Measurements from ENCODE around the gene IL17RD. TPM values are rescaled to one million over a fixed set of nuclear protein-coding genes. Genes with fewer than 3 reads are reported as not detected.
"Not testable (repeated sequence)": the region's sequence is repeated elsewhere in the genome, so short reads cannot be mapped to it uniquely, and the experiment has no call there.

IL17RD gene
- polyA plus RNA-seq, 1 of the 3 experiments (the other 2 are of a cell fraction), result 2.4 TPM

DNA sequence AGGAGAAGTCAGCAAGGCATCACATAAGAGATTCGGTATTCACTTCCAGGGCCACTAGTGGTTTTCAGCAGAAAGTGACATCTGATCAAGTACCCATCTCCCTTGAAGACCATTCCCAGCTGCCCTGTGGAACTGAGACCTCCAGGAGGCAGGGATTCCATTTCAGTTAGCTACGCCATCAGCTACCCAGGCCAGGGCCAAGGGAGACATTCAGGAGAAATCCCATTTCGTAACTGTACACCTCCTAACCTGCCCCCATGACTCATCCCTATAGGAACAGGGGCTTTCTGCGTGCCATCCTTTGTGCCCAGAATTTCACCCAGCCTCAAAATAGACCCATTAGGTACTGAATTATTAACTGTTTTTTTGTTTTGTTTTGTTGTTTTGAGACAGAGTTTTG is 79.9 kb downstream of the IL17RD start:
- no peaks in the 10 kb centered on the region for H3F3A ChIP-seq (replicated peaks; ENCODE audit: insufficient read depth)
- no peaks in the 10 kb centered on the region; a peak in 1 of 4 replicates for H3K4me1 ChIP-seq (ENCODE audit: control insufficient read depth in 1 of 2, insufficient read depth in 2 of 2, low read depth in 1 of 2, low read length in 1 of 2)
- no peaks in the 10 kb centered on the region for H4K20me1 ChIP-seq (ENCODE audit: insufficient read depth)
- no peaks in the 10 kb centered on the region for H3K27me3 ChIP-seq (ENCODE audit: insufficient read depth)
- H3K9me3 ChIP-seq, result no peaks in the 10 kb centered on the region
- TF ChIP-seq MEF2A (IDR thresholded peaks at IDR 0.05; ENCODE audit: borderline replicate concordance, low read depth), result no peak
- no peak for TF ChIP-seq SMC3 (IDR thresholded peaks at IDR 0.05; ENCODE audit: low read depth, low read length)
- TF ChIP-seq POLR2AphosphoS5 (IDR thresholded peaks at IDR 0.05; ENCODE audit: low read depth, low read length), result no peak
- no peak for TF ChIP-seq RFX5 (IDR thresholded peaks at IDR 0.05; ENCODE audit: low read length)
- no peak for TF ChIP-seq JUND (IDR thresholded peaks at IDR 0.05)
- TF ChIP-seq RXRA (IDR thresholded peaks at IDR 0.05; ENCODE audit: borderline replicate concordance, low read depth), result no peak
- no peak for TF ChIP-seq GABPA (IDR thresholded peaks at IDR 0.05; ENCODE audit: low read depth)
- CTCF ChIA-PET, result interaction anchor here (1.1 kb wide), 1 partner anchor 16 kb away, joined by 4 read pairs; no protein-coding TSS in a partner anchor
- no peak overlapping the region for H3K9ac ChIP-seq
- no peak overlapping the region for H3K27ac ChIP-seq (ENCODE audit: low read depth in 2 of 2, low read length in 1 of 2)
- H3K4me3 ChIP-seq (ENCODE audit: low read depth in 2 of 2, low read length in 1 of 2), result no peak overlapping the region
- POLR2A ChIA-PET, result no interaction called here
- no peaks in the 10 kb centered on the region for H3K9me2 ChIP-seq
- no peak overlapping the region for H3K4me2 ChIP-seq
- DNase-seq, result no peak
- no peaks in the 10 kb centered on the region for H3K36me3 ChIP-seq (replicated peaks in 1 of 2; ENCODE audit: control insufficient read depth in 1 of 2, insufficient read depth in 2 of 2, low read length in 1 of 2)
- no peak overlapping the region for H2AFZ ChIP-seq (ENCODE audit: low read depth)
- H3K79me2 ChIP-seq (ENCODE audit: insufficient read depth), result no peaks in the 10 kb centered on the region
- WGBS (ENCODE audit: low lambda C conversion rate), result 94% methylated on average over 4 of the region's 4 CpGs

DNA sequence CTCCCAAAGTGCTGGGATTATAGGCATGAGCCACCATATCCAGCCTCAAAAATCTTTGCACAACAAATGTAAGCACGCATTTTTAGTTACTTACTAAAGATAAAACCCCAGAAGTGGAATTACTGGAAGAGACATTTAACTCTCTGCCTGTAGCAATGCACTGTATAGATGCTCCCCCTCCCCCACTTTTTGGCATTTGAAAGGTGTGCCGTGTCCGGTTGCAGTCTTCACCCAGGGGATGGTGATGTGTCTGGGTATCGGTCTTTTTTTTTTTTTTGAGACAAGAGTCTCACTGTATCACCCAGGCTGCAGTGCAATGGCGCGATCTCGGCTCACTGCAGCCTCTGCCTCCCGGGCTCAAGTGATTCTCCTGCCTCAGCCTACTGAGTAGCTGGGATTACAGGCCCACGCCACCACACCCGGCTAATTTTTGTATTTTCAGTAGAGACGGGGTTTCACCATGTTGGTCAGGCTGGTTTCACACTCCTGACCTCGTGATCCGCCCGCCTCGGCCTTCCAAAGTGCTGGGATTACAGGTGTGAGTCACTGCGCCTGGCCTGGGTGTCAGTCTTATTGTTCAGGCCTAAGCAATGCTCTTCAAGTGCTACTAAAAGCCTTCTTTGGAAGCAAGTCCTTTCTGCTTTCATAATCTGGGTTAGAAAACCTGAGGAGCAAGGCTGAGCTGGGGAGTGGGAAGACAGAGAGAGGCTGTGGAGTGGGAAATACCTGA is 81.7 kb downstream of the IL17RD start:
- not testable (repeated sequence) for H3F3A ChIP-seq (replicated peaks; ENCODE audit: insufficient read depth); H3K36me3 ChIP-seq (replicated peaks in 1 of 2; ENCODE audit: control insufficient read depth in 1 of 2, insufficient read depth in 2 of 2, low read length in 1 of 2); H3K79me2 ChIP-seq (ENCODE audit: insufficient read depth); H3K27me3 ChIP-seq (ENCODE audit: insufficient read depth); H3K4me3 ChIP-seq (ENCODE audit: low read depth in 2 of 2, low read length in 1 of 2); H3K27ac ChIP-seq (ENCODE audit: low read depth in 2 of 2, low read length in 1 of 2); DNase-seq; H3K9me2 ChIP-seq; H2AFZ ChIP-seq (ENCODE audit: low read depth); H4K20me1 ChIP-seq (ENCODE audit: insufficient read depth); H3K4me1 ChIP-seq (ENCODE audit: control insufficient read depth in 1 of 2, insufficient read depth in 2 of 2, low read depth in 1 of 2, low read length in 1 of 2); H3K9me3 ChIP-seq; H3K4me2 ChIP-seq; H3K9ac ChIP-seq
- CTCF ChIA-PET, result interaction anchor here (1.4 to 1.9 kb wide), 3 partner anchors 88 to 139 kb away, joined by 4 to 6 read pairs (median 4); no protein-coding TSS in a partner anchor
- WGBS (ENCODE audit: low lambda C conversion rate), result 96% methylated on average over 16 of the region's 16 CpGs
- POLR2A ChIA-PET, result interaction anchor here (0.7 kb wide), 1 partner anchor 76 kb away, joined by 4 read pairs; no protein-coding TSS in a partner anchor

GRCh38 chr3:57082481-57082880 is 82.7 kb downstream of the IL17RD start:
- TF ChIP-seq GABPA (IDR thresholded peaks at IDR 0.05; ENCODE audit: low read depth), result no peak
- TF ChIP-seq, protein P1, sequence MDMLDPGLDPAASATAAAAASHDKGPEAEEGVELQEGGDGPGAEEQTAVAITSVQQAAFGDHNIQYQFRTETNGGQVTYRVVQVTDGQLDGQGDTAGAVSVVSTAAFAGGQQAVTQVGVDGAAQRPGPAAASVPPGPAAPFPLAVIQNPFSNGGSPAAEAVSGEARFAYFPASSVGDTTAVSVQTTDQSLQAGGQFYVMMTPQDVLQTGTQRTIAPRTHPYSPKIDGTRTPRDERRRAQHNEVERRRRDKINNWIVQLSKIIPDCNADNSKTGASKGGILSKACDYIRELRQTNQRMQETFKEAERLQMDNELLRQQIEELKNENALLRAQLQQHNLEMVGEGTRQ (IDR thresholded peaks at IDR 0.05; ENCODE audit: borderline replicate concordance, low read depth, low read length), result no peak
- no peak for TF ChIP-seq JUND (IDR thresholded peaks at IDR 0.05)

More at GRCh38 chr3:57082481-57082880, 82.7 kb downstream of the IL17RD start:
- H3F3A ChIP-seq (replicated peaks; ENCODE audit: insufficient read depth), result no peaks in the 10 kb centered on the region
- H3K36me3 ChIP-seq (replicated peaks in 1 of 2; ENCODE audit: control insufficient read depth in 1 of 2, insufficient read depth in 2 of 2, low read length in 1 of 2), result no peaks in the 10 kb centered on the region
- H3K9me3 ChIP-seq, result no peaks in the 10 kb centered on the region
- ChIA-PET POLR2A (interaction anchor here (0.7 kb wide), 2 partner anchors 146 to 1277 kb away, joined by 3 read pairs; no protein-coding TSS in a partner anchor), CTCF (interaction anchor here (1.4 to 1.9 kb wide), 2 partner anchors 87 to 94 kb away, joined by 4 to 6 read pairs; no protein-coding TSS in a partner anchor)
- H3K27ac ChIP-seq (ENCODE audit: low read depth in 2 of 2, low read length in 1 of 2), result no peak overlapping the region
- no peaks in the 10 kb centered on the region for H4K20me1 ChIP-seq (ENCODE audit: insufficient read depth)
- no peak overlapping the region for H3K9ac ChIP-seq
- H3K9me2 ChIP-seq, result no peaks in the 10 kb centered on the region
- 95% methylated on average over 6 of the region's 6 CpGs for WGBS (ENCODE audit: low lambda C conversion rate)
- H3K4me3 ChIP-seq (ENCODE audit: low read depth in 2 of 2, low read length in 1 of 2), result no peak overlapping the region
- H3K27me3 ChIP-seq (ENCODE audit: insufficient read depth), result no peaks in the 10 kb centered on the region
- H3K4me2 ChIP-seq, result no peak overlapping the region
- no peak for DNase-seq
- H2AFZ ChIP-seq (ENCODE audit: low read depth), result no peak overlapping the region
- H3K79me2 ChIP-seq (ENCODE audit: insufficient read depth), result no peaks in the 10 kb centered on the region
- H3K4me1 ChIP-seq (ENCODE audit: control insufficient read depth in 1 of 2, insufficient read depth in 2 of 2, low read depth in 1 of 2, low read length in 1 of 2), result peaks cover 0 to 9% of the 10 kb centered on the region in 2 experiments; a peak in 1 of 4 replicates

All from SK-N-SH (cell line).